Activated T-cell treated with anti-CD3 and anti-CD28 coated beads, Interleukin-2, amount 50 U/mL, for 24 hours (primary cell): ENCODE data around the gene MAGED1.

Experiments used
- DNase-seq: peaks from one replicate; pipeline ENCODE4 v3.0.0-alpha.2; 2020
- H3K27ac Mint-ChIP-seq: 2 replicates; pipeline ENCODE4 v1.8.0; 2020; ENCODE audit warnings: mild to moderate bottlenecking, mixed read lengths
- H3K27me3 Mint-ChIP-seq: 2 replicates; pipeline ENCODE4 v1.8.0; 2020; ENCODE audit warnings: mixed read lengths
- H3K36me3 Mint-ChIP-seq: 2 replicates; pipeline ENCODE4 v1.8.0; 2020; ENCODE audit warnings: low read depth, mixed read lengths
- H3K4me1 Mint-ChIP-seq: 2 replicates; pipeline ENCODE4 v1.8.0; 2020; ENCODE audit warnings: low read depth, mixed read lengths
- H3K4me3 Mint-ChIP-seq: 2 replicates; pipeline ENCODE4 v1.8.0; 2020; ENCODE audit warnings: mild to moderate bottlenecking, moderate library complexity, mixed read lengths
- H3K9me3 Mint-ChIP-seq: 2 replicates; pipeline ENCODE4 v1.8.0; 2020; ENCODE audit warnings: mixed read lengths

The MAGED1 gene

GRCh38 chrX:51931566-51932150 lies 38.2 kb downstream of the MAGED1 start:
- Mint-ChIP-seq H3K4me3 (no peak overlapping the region), H3K36me3 (no peaks in the 10 kb centered on the region), H3K27ac (no peak overlapping the region), H3K9me3 (no peaks in the 10 kb centered on the region), H3K27me3 (peaks cover 69% of the 10 kb centered on the region), H3K4me1 (no peaks in the 10 kb centered on the region)
- DNase-seq = no peak
